ENCODE data around the gene TOGARAM2.
"Not testable (repeated sequence)": the region's sequence is repeated elsewhere in the genome, so short reads cannot be mapped to it uniquely, and the experiment has no call there.

The TOGARAM2 gene

GRCh38 chr2:29080886-29081743 is 100.0 kb downstream of the TOGARAM2 start:
- Histone ChIP-seq H3K9me3 (ENCODE audit: control insufficient read depth, low read length) (no peaks in the 10 kb centered on the region), H3K79me2 (no peaks in the 10 kb centered on the region), H3K4me1 (no peaks in the 10 kb centered on the region), H3K27ac (no peak overlapping the region), H3K36me3 (ENCODE audit: control insufficient read depth, insufficient read depth, low read length) (no peaks in the 10 kb centered on the region), H3K9ac (no peak overlapping the region), H3K27me3 (ENCODE audit: control insufficient read depth, insufficient read depth, low read length) (no peaks in the 10 kb centered on the region), H3K4me2 (ENCODE audit: low read length) (no peak overlapping the region), H2AFZ (no peak overlapping the region), H3K4me3 (ENCODE audit: low read depth, low read length) (no peak overlapping the region)
- TF ChIP-seq, protein P1, sequence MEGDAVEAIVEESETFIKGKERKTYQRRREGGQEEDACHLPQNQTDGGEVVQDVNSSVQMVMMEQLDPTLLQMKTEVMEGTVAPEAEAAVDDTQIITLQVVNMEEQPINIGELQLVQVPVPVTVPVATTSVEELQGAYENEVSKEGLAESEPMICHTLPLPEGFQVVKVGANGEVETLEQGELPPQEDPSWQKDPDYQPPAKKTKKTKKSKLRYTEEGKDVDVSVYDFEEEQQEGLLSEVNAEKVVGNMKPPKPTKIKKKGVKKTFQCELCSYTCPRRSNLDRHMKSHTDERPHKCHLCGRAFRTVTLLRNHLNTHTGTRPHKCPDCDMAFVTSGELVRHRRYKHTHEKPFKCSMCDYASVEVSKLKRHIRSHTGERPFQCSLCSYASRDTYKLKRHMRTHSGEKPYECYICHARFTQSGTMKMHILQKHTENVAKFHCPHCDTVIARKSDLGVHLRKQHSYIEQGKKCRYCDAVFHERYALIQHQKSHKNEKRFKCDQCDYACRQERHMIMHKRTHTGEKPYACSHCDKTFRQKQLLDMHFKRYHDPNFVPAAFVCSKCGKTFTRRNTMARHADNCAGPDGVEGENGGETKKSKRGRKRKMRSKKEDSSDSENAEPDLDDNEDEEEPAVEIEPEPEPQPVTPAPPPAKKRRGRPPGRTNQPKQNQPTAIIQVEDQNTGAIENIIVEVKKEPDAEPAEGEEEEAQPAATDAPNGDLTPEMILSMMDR (IDR thresholded peaks at IDR 0.05) = no peak

DNA sequence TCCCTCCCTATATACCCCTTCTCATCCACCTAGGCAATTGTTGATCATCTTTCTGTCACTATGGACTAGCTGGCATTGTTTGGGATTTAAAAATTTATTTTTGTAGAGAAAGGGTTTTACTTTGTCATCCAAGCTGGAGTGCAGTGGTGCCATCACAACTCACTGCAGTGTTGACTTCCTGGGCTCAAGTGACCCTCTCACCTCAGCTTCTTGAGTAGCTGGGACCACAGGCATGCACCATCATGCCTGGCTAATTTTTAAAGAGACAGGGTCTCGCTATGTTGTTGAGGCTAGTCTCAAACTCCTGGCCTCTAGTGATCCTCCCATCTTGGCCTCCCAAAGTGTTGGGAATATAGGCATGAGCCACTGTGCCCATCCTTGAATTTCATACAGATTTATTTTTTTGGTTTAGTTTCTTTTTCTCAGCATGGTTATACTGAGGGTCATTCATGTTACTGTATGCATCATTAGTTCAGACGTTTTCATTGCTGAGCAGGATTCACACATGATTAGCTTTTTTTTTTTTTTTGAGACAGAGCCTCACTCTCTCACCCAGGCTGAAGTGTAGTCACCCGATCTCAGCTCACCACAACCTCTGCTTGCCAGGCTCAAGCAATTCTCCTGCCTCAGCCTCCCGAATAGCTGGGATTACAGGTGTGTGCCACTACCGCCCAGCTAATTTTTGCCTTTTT is 101.9 kb downstream of the TOGARAM2 start:
- Histone ChIP-seq H3K79me2 (no peaks in the 10 kb centered on the region), H3K9me3 (ENCODE audit: control insufficient read depth, low read length) (no peaks in the 10 kb centered on the region)
- TF ChIP-seq, protein P1 (IDR thresholded peaks at IDR 0.05) = no peak

GRCh38 chr2:29084554-29084953 is 103.5 kb downstream of the TOGARAM2 start:
- Histone ChIP-seq H3K9me3 (ENCODE audit: control insufficient read depth, low read length) (no peaks in the 10 kb centered on the region), H3K79me2 (no peaks in the 10 kb centered on the region), H3K9ac (no peak overlapping the region), H3K27me3 (ENCODE audit: control insufficient read depth, insufficient read depth, low read length) (no peaks in the 10 kb centered on the region), H3K4me2 (ENCODE audit: low read length) (no peak overlapping the region), H3K36me3 (ENCODE audit: control insufficient read depth, insufficient read depth, low read length) (no peaks in the 10 kb centered on the region), H3K27ac (no peak overlapping the region), H2AFZ (no peak overlapping the region), H3K4me1 (no peaks in the 10 kb centered on the region), H3K4me3 (ENCODE audit: low read depth, low read length) (no peak overlapping the region)
- TF ChIP-seq, protein P1 (IDR thresholded peaks at IDR 0.05) = no peak

More for the DNA sequence above, 101.9 kb downstream of the TOGARAM2 start:
- Histone ChIP-seq H3K27ac (no peak overlapping the region), H2AFZ (no peak overlapping the region), H3K4me2 (ENCODE audit: low read length) (no peak overlapping the region), H3K4me1 (no peaks in the 10 kb centered on the region), H3K36me3 (ENCODE audit: control insufficient read depth, insufficient read depth, low read length) (no peaks in the 10 kb centered on the region), H3K27me3 (ENCODE audit: control insufficient read depth, insufficient read depth, low read length) (no peaks in the 10 kb centered on the region), H3K4me3 (ENCODE audit: low read depth, low read length) (no peak overlapping the region), H3K9ac (no peak overlapping the region)

GRCh38 chr2:29090311-29090710 is 109.2 kb downstream of the TOGARAM2 start:
- not testable (repeated sequence) for H2AFZ ChIP-seq; H3K36me3 ChIP-seq (ENCODE audit: control insufficient read depth, insufficient read depth, low read length); H3K27me3 ChIP-seq (ENCODE audit: control insufficient read depth, insufficient read depth, low read length); H3K9ac ChIP-seq; H3K4me3 ChIP-seq (ENCODE audit: low read depth, low read length); H3K79me2 ChIP-seq; H3K9me3 ChIP-seq (ENCODE audit: control insufficient read depth, low read length); H3K27ac ChIP-seq; H3K4me1 ChIP-seq; H3K4me2 ChIP-seq (ENCODE audit: low read length)

- H3K4me1 ChIP-seq = peaks cover 5% of the 10 kb centered on the region
- H3K9ac ChIP-seq = no peak overlapping the region
- H3K9me3 ChIP-seq (ENCODE audit: control insufficient read depth, low read length) = no peaks in the 10 kb centered on the region
- no peak overlapping the region for H3K4me3 ChIP-seq (ENCODE audit: low read depth, low read length)
- H3K4me2 ChIP-seq (ENCODE audit: low read length) = no peak overlapping the region
- H3K36me3 ChIP-seq (ENCODE audit: control insufficient read depth, insufficient read depth, low read length) = no peaks in the 10 kb centered on the region
- H3K79me2 ChIP-seq = no peaks in the 10 kb centered on the region
- H2AFZ ChIP-seq = no peak overlapping the region
- H3K27ac ChIP-seq = no peak overlapping the region
- TF ChIP-seq, protein P1 (IDR thresholded peaks at IDR 0.05) = no peak
- no peaks in the 10 kb centered on the region for H3K27me3 ChIP-seq (ENCODE audit: control insufficient read depth, insufficient read depth, low read length)
Measured at GRCh38 chr2:29096969-29097368, 115.9 kb downstream of the TOGARAM2 start.
